ENCODE data around the gene GLO1. TPM values are rescaled to one million over a fixed set of nuclear protein-coding genes. Genes with fewer than 3 reads are reported as not detected.
A peak's percentile ranks its signal among the peaks of the same experiment; 100 is the strongest.

Gene GLO1
- polyA plus RNA-seq, 1 experiment: 123 TPM

- H3K27ac ChIP-seq (ENCODE audit: low read depth, low read length): no peak overlapping the region
- DNase-seq (ENCODE audit: low read depth, low spot score): no peak
- TF ChIP-seq, protein P1, sequence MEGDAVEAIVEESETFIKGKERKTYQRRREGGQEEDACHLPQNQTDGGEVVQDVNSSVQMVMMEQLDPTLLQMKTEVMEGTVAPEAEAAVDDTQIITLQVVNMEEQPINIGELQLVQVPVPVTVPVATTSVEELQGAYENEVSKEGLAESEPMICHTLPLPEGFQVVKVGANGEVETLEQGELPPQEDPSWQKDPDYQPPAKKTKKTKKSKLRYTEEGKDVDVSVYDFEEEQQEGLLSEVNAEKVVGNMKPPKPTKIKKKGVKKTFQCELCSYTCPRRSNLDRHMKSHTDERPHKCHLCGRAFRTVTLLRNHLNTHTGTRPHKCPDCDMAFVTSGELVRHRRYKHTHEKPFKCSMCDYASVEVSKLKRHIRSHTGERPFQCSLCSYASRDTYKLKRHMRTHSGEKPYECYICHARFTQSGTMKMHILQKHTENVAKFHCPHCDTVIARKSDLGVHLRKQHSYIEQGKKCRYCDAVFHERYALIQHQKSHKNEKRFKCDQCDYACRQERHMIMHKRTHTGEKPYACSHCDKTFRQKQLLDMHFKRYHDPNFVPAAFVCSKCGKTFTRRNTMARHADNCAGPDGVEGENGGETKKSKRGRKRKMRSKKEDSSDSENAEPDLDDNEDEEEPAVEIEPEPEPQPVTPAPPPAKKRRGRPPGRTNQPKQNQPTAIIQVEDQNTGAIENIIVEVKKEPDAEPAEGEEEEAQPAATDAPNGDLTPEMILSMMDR (IDR thresholded peaks at IDR 0.05; ENCODE audit: low read depth, low read length): no peak
- no peaks in the 10 kb centered on the region for H3K9me3 ChIP-seq (ENCODE audit: control insufficient read depth, insufficient read depth, low read length)
- ChIA-PET CTCF (interaction anchor here (0.6 to 1.6 kb wide), 3 partner anchors 8 to 993 kb away, joined by 3 to 5 read pairs (median 4); no protein-coding TSS in a partner anchor), POLR2A (no interaction called here)
- H3K27me3 ChIP-seq (ENCODE audit: control insufficient read depth, insufficient read depth, low read length): no peaks in the 10 kb centered on the region
- H3K4me3 ChIP-seq (ENCODE audit: low read depth, low read length): no peak overlapping the region
These were observed 29.4 kb downstream of the GLO1 start for GRCh38 chr6:38673397-38674165.

DNA sequence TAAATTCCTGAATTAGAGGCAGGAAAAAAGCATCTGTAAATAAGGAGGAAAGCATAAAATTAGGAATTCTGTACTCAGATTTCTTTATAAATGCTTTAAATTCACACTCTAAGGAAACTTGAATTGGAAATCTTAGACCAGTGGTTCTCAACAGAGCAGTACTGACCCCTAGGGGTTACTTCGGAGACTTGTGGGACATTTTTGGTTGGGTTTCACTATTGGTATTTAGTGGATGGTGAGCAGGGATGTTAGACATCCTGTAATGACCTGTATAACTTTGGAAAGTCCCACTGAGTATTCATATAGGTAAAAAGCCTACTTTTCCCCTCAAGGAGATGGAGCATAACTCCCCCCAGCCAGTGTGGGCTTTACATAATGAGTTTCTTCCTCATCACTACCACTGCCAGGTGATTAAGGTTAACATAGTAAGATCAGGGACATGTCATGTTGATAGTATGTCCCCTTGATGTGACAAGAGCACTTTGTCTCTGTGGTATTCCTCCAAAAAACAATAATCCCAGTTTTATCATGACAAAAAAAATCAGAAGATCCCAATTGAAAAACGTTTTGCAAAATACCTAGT is 31.0 kb downstream of the GLO1 start:
- no peak overlapping the region for H3K27ac ChIP-seq (ENCODE audit: low read depth, low read length)
- POLR2A ChIA-PET: no interaction called here
- no peaks in the 10 kb centered on the region for H3K27me3 ChIP-seq (ENCODE audit: control insufficient read depth, insufficient read depth, low read length)
- TF ChIP-seq, protein P1 (IDR thresholded peaks at IDR 0.05; ENCODE audit: low read depth, low read length): peak; percentile 87
- H3K9me3 ChIP-seq (ENCODE audit: control insufficient read depth, insufficient read depth, low read length): no peaks in the 10 kb centered on the region
- no peak overlapping the region for H3K4me3 ChIP-seq (ENCODE audit: low read depth, low read length)
- CTCF ChIA-PET: interaction anchor here (0.7 to 1.6 kb wide), 5 partner anchors 10 to 639 kb away, joined by 3 to 5 read pairs (median 4); no protein-coding TSS in a partner anchor
- peak; percentile 32 for DNase-seq (ENCODE audit: low read depth, low spot score)

DNA sequence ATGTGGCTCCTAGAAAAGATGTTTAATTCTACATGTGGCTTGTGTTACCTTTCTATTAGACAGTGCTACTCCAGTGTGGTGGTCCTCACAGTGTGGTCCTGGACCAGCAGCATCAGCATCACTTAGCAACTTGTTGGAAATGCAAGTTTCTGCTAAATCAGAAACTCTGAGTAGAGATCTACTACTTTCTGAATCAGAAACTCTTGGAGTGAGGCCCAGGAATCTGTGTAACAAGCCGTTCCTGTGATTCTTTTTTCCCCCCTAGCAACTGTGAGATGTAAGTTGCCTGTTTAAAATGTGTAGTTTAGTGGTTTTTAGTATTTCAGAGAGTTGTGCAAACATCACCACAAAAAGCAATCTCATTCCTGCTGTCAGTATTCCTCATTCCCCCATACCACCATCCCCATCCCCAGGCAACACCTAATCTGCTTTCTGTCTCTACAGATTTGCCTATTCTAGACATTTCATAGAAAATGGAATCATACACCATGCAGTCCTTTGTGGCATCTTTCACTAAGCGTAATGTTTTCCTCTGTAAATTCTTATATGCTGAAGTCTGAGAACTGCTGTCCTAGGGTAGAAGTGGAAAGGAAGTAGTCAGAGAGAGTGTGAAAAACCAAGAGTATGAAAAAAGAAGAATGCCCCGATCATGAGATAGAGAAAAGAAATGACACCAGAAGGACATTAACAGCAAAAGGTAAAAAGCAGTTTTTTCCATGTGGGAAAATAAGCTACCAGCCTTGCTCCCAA is 44.4 kb downstream of the GLO1 start:
- Histone ChIP-seq H3K4me3 (ENCODE audit: low read depth, low read length) (no peak overlapping the region), H3K27me3 (ENCODE audit: control insufficient read depth, insufficient read depth, low read length) (no peaks in the 10 kb centered on the region), H3K9me3 (ENCODE audit: control insufficient read depth, insufficient read depth, low read length) (no peaks in the 10 kb centered on the region), H3K27ac (ENCODE audit: low read depth, low read length) (no peak overlapping the region)
- DNase-seq (ENCODE audit: low read depth, low spot score): no peak
- TF ChIP-seq, protein P1 (IDR thresholded peaks at IDR 0.05; ENCODE audit: low read depth, low read length): no peak
- CTCF ChIA-PET: no interaction called here
- POLR2A ChIA-PET: no interaction called here

DNA sequence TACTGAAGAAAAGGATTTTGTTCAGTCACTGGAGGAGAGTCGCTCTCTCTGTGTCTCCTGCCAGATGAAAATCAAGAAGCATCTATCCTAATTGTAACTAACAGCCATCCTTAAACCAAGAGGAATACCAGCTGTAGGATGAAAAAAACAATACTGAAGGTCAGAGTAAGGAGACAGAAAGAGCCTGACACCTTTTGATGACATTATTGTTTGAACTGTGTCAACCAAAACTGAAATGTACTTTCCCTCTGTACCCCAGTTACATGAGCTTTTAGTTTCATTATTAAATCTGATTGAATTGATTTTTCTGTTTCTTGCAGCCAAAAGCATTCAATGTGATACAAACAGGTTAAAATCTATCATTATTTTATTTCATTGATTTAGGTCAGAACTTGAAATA is 46.0 kb downstream of the GLO1 start:
- Histone ChIP-seq H3K4me3 (ENCODE audit: low read depth, low read length) (no peak overlapping the region), H3K9me3 (ENCODE audit: control insufficient read depth, insufficient read depth, low read length) (no peaks in the 10 kb centered on the region), H3K27ac (ENCODE audit: low read depth, low read length) (no peak overlapping the region), H3K27me3 (ENCODE audit: control insufficient read depth, insufficient read depth, low read length) (no peaks in the 10 kb centered on the region)
- ChIA-PET POLR2A (no interaction called here), CTCF (no interaction called here)
- no peak for DNase-seq (ENCODE audit: low read depth, low spot score)
- TF ChIP-seq, protein P1 (IDR thresholded peaks at IDR 0.05; ENCODE audit: low read depth, low read length): no peak
